Smooth muscle cell (in vitro differentiated cells): ENCODE results near the gene PLA2G4F. TPM values are rescaled to one million over a fixed set of nuclear protein-coding genes. Genes with fewer than 3 reads are reported as not detected.
A peak's percentile ranks its signal among the peaks of the same experiment; 100 is the strongest.

Source experiments
- DNase-seq: peaks from one replicate; lab custom pipeline; 2025; ENCODE audit not compliant: unreplicated experiment; lab: John Stamatoyannopoulos, UW
- H2AFZ ChIP-seq: fragments of 200-600 bp; sonication (generic); 2 replicates; pipeline ENCODE4 v1.6.0; 2016; ENCODE audit warnings: antibody characterized with exemption, low read depth, mild to moderate bottlenecking
- H3F3A ChIP-seq: fragments of 200-600 bp; sonication (generic); 2 replicates; pipeline ENCODE4 v1.6.0; 2017; ENCODE audit warnings: antibody characterized with exemption, low read depth
- H3K27ac ChIP-seq: fragments of 200-600 bp; sonication (generic); 2 replicates; pipeline ENCODE4 v1.5.1; 2016; ENCODE audit warnings: low read depth, mild to moderate bottlenecking
- H3K27me3 ChIP-seq: fragments of 200-600 bp; sonication (generic); 2 replicates; pipeline ENCODE4 v1.6.1; 2016; ENCODE audit warnings: low read depth, mild to moderate bottlenecking
- H3K36me3 ChIP-seq: fragments of 200-600 bp; sonication (generic); 2 replicates; pipeline ENCODE4 v1.5.1; 2016; ENCODE audit warnings: low read depth
- H3K4me1 ChIP-seq: fragments of 200-600 bp; sonication (generic); 2 replicates; pipeline ENCODE4 v1.5.1; 2016; ENCODE audit warnings: low read depth
- H3K4me2 ChIP-seq: fragments of 200-600 bp; sonication (generic); 2 replicates; pipeline ENCODE4 v1.6.0; 2016; ENCODE audit warnings: mild to moderate bottlenecking
- H3K4me3 ChIP-seq: fragments of 200-600 bp; sonication (generic); 2 replicates; pipeline ENCODE4 v1.5.1; 2016; ENCODE audit warnings: mild to moderate bottlenecking
- H3K79me2 ChIP-seq: fragments of 200-600 bp; sonication (generic); 2 replicates; pipeline ENCODE4 v1.6.0; 2016; ENCODE audit warnings: low read depth, mild to moderate bottlenecking
- H3K9ac ChIP-seq: fragments of 200-600 bp; sonication (generic); 2 replicates; pipeline ENCODE4 v1.6.0; 2016; ENCODE audit warnings: low read depth
- H3K9me3 ChIP-seq: fragments of 200-600 bp; sonication (generic); replicated peaks from 2 replicates; pipeline ENCODE4 v1.5.1; 2016; ENCODE audit warnings: low read depth
- H4K20me1 ChIP-seq: fragments of 200-600 bp; sonication (generic); 2 replicates; pipeline ENCODE4 v1.6.0; 2016; ENCODE audit warnings: low read depth
- WGBS: methylation state at CpG from one replicate; pipeline ENCODE4 v1.1.7; 2016; ENCODE audit warnings: low lambda C conversion rate; 5-methylcytosine and 5-hydroxymethylcytosine counted together
- polyA plus RNA-seq: library from polyadenylated mRNA; unstranded; fragments of >200 nt; fragmentation: Nextera tagmentation; extraction: Ambion mirVana; gene quantifications from 2 replicates; pipeline ENCODE4 v1.2.1, GENCODE V29; 2016
- total RNA-seq: library from RNA; depleted of rRNA; stranded (reverse); fragments of >200 nt; gene quantifications from 2 replicates; pipeline ENCODE4 v1.2.3, GENCODE V29; 2014
- TF ChIP-seq, protein P1 (sequence below): fragments of 200-600 bp; sonication (generic); IDR thresholded peaks from 2 replicates; pipeline ENCODE4 v1.5.1; 2017; ENCODE audit warnings: borderline replicate concordance, mild to moderate bottlenecking, antibody characterized with exemption; ENCODE audit not compliant: insufficient read depth, poor library complexity, severe bottlenecking

PLA2G4F gene
- total and polyA plus RNA-seq, 2 experiments from 2014 or later: 0.46 to 1.3 TPM

DNA sequence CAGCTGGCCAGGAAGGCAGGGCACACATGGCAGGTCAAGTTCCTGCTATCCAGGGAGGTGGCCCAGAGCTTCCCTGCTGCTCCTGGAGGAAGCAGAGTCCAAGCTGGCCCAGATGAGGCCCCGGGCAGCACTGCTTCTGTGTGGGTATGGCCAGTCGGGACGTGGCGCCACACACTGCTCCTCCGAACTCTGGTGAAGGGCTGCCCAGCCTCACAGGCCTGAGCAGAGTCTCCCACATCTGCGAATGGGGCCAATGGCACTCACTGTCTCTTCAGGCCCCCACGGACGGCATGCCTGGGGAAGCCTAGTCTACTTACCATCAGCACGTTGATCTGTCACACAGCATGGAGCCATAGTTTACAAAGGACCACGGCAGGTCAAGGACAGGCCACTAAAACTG is 2.5 kb upstream of the PLA2G4F start:
- Histone ChIP-seq H3K79me2 (no peaks in the 10 kb centered on the region), H3K27me3 (no peaks in the 10 kb centered on the region), H3F3A (peaks cover 5% of the 10 kb centered on the region), H3K36me3 (peaks cover 10% of the 10 kb centered on the region), H3K27ac (peak overlapping the region; percentile 61), H3K4me3 (no peak overlapping the region), H4K20me1 (no peaks in the 10 kb centered on the region), H3K4me1 (no peaks in the 10 kb centered on the region), H3K9me3 (no peaks in the 10 kb centered on the region), H3K9ac (no peak overlapping the region), H2AFZ (no peak overlapping the region), H3K4me2 (peak overlapping the region; percentile 31)
- 98% methylated on average over 10 of the region's 10 CpGs for WGBS
- no peak for DNase-seq
- TF ChIP-seq, protein P1, sequence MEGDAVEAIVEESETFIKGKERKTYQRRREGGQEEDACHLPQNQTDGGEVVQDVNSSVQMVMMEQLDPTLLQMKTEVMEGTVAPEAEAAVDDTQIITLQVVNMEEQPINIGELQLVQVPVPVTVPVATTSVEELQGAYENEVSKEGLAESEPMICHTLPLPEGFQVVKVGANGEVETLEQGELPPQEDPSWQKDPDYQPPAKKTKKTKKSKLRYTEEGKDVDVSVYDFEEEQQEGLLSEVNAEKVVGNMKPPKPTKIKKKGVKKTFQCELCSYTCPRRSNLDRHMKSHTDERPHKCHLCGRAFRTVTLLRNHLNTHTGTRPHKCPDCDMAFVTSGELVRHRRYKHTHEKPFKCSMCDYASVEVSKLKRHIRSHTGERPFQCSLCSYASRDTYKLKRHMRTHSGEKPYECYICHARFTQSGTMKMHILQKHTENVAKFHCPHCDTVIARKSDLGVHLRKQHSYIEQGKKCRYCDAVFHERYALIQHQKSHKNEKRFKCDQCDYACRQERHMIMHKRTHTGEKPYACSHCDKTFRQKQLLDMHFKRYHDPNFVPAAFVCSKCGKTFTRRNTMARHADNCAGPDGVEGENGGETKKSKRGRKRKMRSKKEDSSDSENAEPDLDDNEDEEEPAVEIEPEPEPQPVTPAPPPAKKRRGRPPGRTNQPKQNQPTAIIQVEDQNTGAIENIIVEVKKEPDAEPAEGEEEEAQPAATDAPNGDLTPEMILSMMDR: no peak

DNA sequence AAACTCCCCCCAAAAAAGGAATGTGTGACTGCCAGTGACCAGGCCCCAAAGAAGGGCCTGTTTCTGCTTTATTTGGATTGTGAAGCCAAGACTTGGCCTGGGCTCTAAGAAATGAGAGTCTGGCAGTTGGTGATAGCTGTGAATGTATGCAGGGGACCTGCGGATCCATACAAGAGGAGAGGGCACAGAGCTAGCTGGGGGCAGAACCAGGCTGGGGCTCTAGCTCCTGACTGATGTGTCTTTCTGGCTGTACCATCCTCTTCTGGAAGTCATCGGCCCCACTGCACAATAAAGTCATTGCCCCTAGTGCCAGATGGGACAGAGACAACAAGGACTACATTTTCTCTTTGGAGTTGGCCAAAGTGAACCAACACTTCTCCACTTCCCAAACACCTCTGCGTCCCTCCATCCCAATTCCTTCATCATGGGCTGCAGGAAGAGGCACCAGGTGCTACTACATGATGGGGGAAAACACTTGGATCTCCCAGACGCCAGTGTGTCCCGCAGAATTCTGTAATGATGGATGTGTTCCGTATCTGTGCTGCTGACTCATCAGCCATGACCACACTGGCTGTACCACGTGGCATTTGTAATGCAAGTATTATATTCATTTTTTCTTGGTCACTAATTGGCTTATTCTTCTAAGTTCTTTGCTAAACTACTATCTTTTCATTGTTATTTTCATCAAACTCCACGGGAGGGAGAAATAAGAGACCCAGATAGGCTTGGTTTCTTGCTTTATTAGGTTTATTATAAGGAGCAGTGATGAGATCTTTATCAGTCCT is 1.7 kb upstream of the PLA2G4F start:
- 60% methylated on average over 8 of the region's 8 CpGs for WGBS
- TF ChIP-seq, protein P1: no peak
- H3K9ac ChIP-seq: no peak overlapping the region

DNA sequence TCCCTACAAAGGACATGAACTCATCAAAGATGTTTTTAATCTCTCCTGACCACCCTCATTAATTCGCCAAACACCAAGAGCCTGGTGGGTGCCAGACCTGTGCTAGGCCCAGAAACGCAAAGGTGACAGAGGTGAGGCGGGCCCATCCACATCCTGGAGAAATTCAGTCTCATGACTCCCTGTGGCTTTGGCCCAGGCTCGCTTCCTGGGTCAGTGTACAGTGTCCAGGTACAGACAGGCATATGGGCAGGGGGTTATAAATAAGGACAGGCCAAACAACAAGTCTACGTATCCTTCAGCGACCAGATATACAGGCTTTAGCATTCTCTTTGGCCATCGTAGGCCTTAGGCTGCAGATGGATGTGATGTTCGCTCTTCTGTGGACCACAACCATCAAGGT is 945 bp upstream of the PLA2G4F start:
- peaks cover 10% of the 10 kb centered on the region for H3K36me3 ChIP-seq
- 98% methylated on average over 8 of the region's 8 CpGs for WGBS
- H3F3A ChIP-seq: peaks cover 5% of the 10 kb centered on the region
- no peaks in the 10 kb centered on the region for H3K79me2 ChIP-seq
- H2AFZ ChIP-seq: no peak overlapping the region
- H3K4me1 ChIP-seq: no peaks in the 10 kb centered on the region
- H3K9me3 ChIP-seq: no peaks in the 10 kb centered on the region
- no peak overlapping the region for H3K9ac ChIP-seq
- no peak for DNase-seq
- TF ChIP-seq, protein P1: no peak
- peak overlapping the region; percentile 17 for H3K27ac ChIP-seq
- H3K27me3 ChIP-seq: no peaks in the 10 kb centered on the region
- H4K20me1 ChIP-seq: no peaks in the 10 kb centered on the region
- H3K4me2 ChIP-seq: no peak overlapping the region
- H3K4me3 ChIP-seq: no peak overlapping the region

More for the DNA sequence above, 1.7 kb upstream of the PLA2G4F start:
- DNase-seq: no peak
- Histone ChIP-seq H2AFZ (no peak overlapping the region), H3K4me1 (no peaks in the 10 kb centered on the region), H3K36me3 (peaks cover 10% of the 10 kb centered on the region), H3K27ac (peak overlapping the region; percentile 61), H4K20me1 (no peaks in the 10 kb centered on the region), H3F3A (peaks cover 5% of the 10 kb centered on the region), H3K79me2 (no peaks in the 10 kb centered on the region), H3K4me3 (no peak overlapping the region), H3K4me2 (peak overlapping the region; percentile 31), H3K9me3 (no peaks in the 10 kb centered on the region), H3K27me3 (no peaks in the 10 kb centered on the region)
